ENCODE data around the gene NEDD4.

GRCh38 chr15:55873024-55873720, 120.2 kb downstream of the NEDD4 start:
- no peak for TF ChIP-seq TAF1 (IDR thresholded peaks at IDR 0.05; ENCODE audit: borderline replicate concordance, low read depth, low read length)
- TF ChIP-seq JUND (IDR thresholded peaks at IDR 0.05): no peak; the same call in 1 of the 2 replicates
- TF ChIP-seq CTCF (IDR thresholded peaks at IDR 0.05): no peak
